ENCODE measurements around the gene HOXC6.

HOXC6 gene

GRCh38 chr12:54059668-54060067 is 31.4 kb downstream of the HOXC6 start:
- Histone ChIP-seq H3K4me1 (peaks cover 0 to 9% (median 5%) of the 10 kb centered on the region in 4 donors), H3K27ac (no peak overlapping the region), H3K36me3 (no peaks in the 10 kb centered on the region), H3K9me3 (no peaks in the 10 kb centered on the region), H3K4me3 (no peak overlapping the region), H3K27me3 (no peaks in the 10 kb centered on the region)
- intact Hi-C loops (cut with DNase I; ENCODE audit: low total_unique reads) = no loop called here
- TF ChIP-seq, protein P1, sequence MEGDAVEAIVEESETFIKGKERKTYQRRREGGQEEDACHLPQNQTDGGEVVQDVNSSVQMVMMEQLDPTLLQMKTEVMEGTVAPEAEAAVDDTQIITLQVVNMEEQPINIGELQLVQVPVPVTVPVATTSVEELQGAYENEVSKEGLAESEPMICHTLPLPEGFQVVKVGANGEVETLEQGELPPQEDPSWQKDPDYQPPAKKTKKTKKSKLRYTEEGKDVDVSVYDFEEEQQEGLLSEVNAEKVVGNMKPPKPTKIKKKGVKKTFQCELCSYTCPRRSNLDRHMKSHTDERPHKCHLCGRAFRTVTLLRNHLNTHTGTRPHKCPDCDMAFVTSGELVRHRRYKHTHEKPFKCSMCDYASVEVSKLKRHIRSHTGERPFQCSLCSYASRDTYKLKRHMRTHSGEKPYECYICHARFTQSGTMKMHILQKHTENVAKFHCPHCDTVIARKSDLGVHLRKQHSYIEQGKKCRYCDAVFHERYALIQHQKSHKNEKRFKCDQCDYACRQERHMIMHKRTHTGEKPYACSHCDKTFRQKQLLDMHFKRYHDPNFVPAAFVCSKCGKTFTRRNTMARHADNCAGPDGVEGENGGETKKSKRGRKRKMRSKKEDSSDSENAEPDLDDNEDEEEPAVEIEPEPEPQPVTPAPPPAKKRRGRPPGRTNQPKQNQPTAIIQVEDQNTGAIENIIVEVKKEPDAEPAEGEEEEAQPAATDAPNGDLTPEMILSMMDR (IDR thresholded peaks at IDR 0.05) = no peak
- DNase-seq = no peak

- no peaks in the 10 kb centered on the region for H3K27me3 ChIP-seq
- DNase-seq = no peak
- H3K36me3 ChIP-seq = no peaks in the 10 kb centered on the region
- H3K4me3 ChIP-seq = no peak overlapping the region
- TF ChIP-seq, protein P1 (IDR thresholded peaks at IDR 0.05) = no peak
- H3K9me3 ChIP-seq = no peaks in the 10 kb centered on the region
- H3K27ac ChIP-seq = no peak overlapping the region
- peaks cover 0 to 9% (median 3%) of the 10 kb centered on the region in 4 donors for H3K4me1 ChIP-seq
- intact Hi-C loops (cut with DNase I; ENCODE audit: low total_unique reads) = no loop called here
These were observed 32.1 kb downstream of the HOXC6 start for GRCh38 chr12:54060174-54060974.

DNA sequence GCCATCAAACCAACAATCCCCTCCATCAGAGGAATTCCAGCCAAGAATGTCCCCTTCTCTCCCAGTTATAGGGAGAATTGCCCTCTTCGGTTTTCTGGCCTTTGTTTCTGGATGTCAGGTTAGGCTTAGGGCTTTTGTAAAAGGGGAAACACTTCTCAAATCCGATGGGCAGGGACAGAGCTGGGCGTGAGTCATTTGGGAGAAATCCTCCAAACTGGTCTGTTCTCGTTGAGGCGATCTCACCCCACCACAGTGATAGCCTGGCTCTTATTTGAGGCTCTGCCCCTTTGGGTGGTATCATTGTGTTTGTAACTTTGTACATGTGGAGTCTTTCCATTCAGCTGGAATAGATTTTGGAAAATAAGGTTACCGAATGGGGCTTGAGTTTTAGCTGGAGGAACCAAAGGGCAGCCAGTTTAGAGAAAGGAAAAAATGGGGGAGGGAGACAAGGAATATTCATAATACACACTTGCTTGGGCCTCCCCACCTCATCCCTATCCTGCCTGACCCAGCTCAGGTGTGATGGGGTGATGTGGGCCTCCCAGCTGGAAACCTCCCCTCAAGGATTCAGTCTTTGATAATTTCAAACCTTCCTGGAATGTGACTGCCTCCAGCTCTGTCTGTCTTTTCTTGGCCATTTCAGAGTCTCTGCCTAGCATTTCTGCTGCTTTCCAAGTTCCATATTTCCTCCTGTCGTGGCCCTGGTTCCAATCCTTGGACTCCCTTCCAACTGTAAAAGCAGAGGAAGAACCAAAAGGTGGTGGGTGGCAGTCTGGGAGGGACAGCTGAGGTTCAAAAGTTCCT is 32.9 kb downstream of the HOXC6 start:
- Histone ChIP-seq H3K27ac (no peak overlapping the region), H3K36me3 (no peaks in the 10 kb centered on the region), H3K27me3 (no peaks in the 10 kb centered on the region), H3K4me3 (no peak overlapping the region), H3K4me1 (peaks cover 0 to 9% (median 3%) of the 10 kb centered on the region in 4 donors), H3K9me3 (no peaks in the 10 kb centered on the region)
- intact Hi-C loops (cut with DNase I; ENCODE audit: low total_unique reads) = no loop called here
- TF ChIP-seq, protein P1 (IDR thresholded peaks at IDR 0.05) = no peak
- DNase-seq = no peak

GRCh38 chr12:54065677-54066076 is 37.4 kb downstream of the HOXC6 start:
- no peak for DNase-seq
- no peak overlapping the region for H3K4me3 ChIP-seq
- no peaks in the 10 kb centered on the region for H3K9me3 ChIP-seq
- H3K27me3 ChIP-seq = no peaks in the 10 kb centered on the region
- no peak overlapping the region for H3K27ac ChIP-seq
- H3K4me1 ChIP-seq = peaks cover 0 to 13% (median 6%) of the 10 kb centered on the region in 4 donors
- TF ChIP-seq, protein P1 (IDR thresholded peaks at IDR 0.05) = no peak
- intact Hi-C loops (cut with DNase I; ENCODE audit: low total_unique reads) = no loop called here
- H3K36me3 ChIP-seq = no peaks in the 10 kb centered on the region

- peaks cover 0 to 13% (median 6%) of the 10 kb centered on the region in 4 donors for H3K4me1 ChIP-seq
- no peaks in the 10 kb centered on the region for H3K27me3 ChIP-seq
- H3K27ac ChIP-seq = no peak overlapping the region
- no peaks in the 10 kb centered on the region for H3K36me3 ChIP-seq
- intact Hi-C loops (cut with DNase I; ENCODE audit: low total_unique reads) = no loop called here
- H3K9me3 ChIP-seq = no peaks in the 10 kb centered on the region
- TF ChIP-seq, protein P1 (IDR thresholded peaks at IDR 0.05) = no peak
- H3K4me3 ChIP-seq = no peak overlapping the region
- DNase-seq = no peak
These were observed 38.2 kb downstream of the HOXC6 start for GRCh38 chr12:54066408-54066807.

Data from tibial artery (tissue), 4 donors.